A549 (cell line): ENCODE data around the gene ANKRD40. TPM values are rescaled to one million over a fixed set of nuclear protein-coding genes. Genes with fewer than 3 reads are reported as not detected.

ENCODE experiments used
- ATAC-seq, 2 experiments: fragments of 200-7000 bp in 1 of 2; fragments of >200 bp in 1 of 2; cut with Nextera tagmentation in 1 of 2; cut with Tn5 transposase in 1 of 2; 3 replicates each; pipeline versions ENCODE4 v1.8.0 to v1.9.1; 2018 to 2020; ENCODE audit warnings: mild to moderate bottlenecking in 1 of 2, moderate library complexity in 1 of 2
- CTCF ChIA-PET: fragments of 300-600 bp; sonication (Branson Sonifier 250); formaldehyde crosslinking; extraction: SDS; loops from one replicate; lab custom pipeline; 2021; ENCODE audit warnings: antibody characterized with exemption, inconsistent platforms; lab: Yijun Ruan, JAX
- POLR2A ChIA-PET: fragments of 350-600 bp; formaldehyde crosslinking; extraction: SDS; loops from one replicate; lab custom pipeline; 2021; ENCODE audit warnings: antibody characterized with exemption, inconsistent platforms; lab: Yijun Ruan, JAX
- DNase-seq, 2 experiments: peaks; one replicate each; pipeline versions ENCODE4 v3.0.0 to v3.0.0-alpha.2; 2011 to 2016; ENCODE audit warnings: low read depth in 1 of 2, low spot score in 1 of 2
- FAIRE-seq: peaks from 2 replicates; lab custom pipeline; 2011; peaks lifted over from hg19 to GRCh38; lab: Jason Lieb, UNC
- H3K27ac ChIP-seq, 2 experiments: fragments of >200 bp; sonication (Bioruptor Twin); formaldehyde crosslinking; 3 replicates each; pipeline ENCODE4 v1.5.1; 2016 to 2017
- H3K4me1 ChIP-seq: fragments of >200 bp; sonication (Bioruptor Twin); formaldehyde crosslinking; 3 replicates; pipeline ENCODE4 v1.6.1; 2016
- H3K4me2 ChIP-seq: fragments of >200 bp; sonication (Bioruptor Twin); formaldehyde crosslinking; 3 replicates; pipeline ENCODE4 v1.6.1; 2016
- H3K4me3 ChIP-seq: fragments of >200 bp; sonication (Bioruptor Twin); formaldehyde crosslinking; 3 replicates; pipeline ENCODE4 v1.5.1; 2016
- H3K9me3 ChIP-seq: fragments of >200 bp; sonication (Bioruptor Twin); formaldehyde crosslinking; 3 replicates; pipeline ENCODE4 v1.6.1; 2016
- CEBPB ChIP-seq, 2 experiments: fragments of >200 bp in 1 of 2; sonication (Bioruptor Twin) in 1 of 2; formaldehyde crosslinking in 1 of 2; IDR thresholded peaks; 2 replicates each; pipeline ENCODE4 v1.6.1; 2012 to 2016
- CHD2 ChIP-seq: fragments of 150-350 bp; IDR thresholded peaks from 2 replicates; pipeline ENCODE4 v1.6.1; 2014; ENCODE audit warnings: low read length; ENCODE audit not compliant: partially characterized antibody
- ESRRA ChIP-seq: fragments of 150-350 bp; IDR thresholded peaks from 2 replicates; pipeline ENCODE4 v1.6.1; 2014; ENCODE audit warnings: mild to moderate bottlenecking, low read length, borderline replicate concordance
- GATA3 ChIP-seq: IDR thresholded peaks from 2 replicates; pipeline ENCODE4 v1.6.1; 2012; ENCODE audit warnings: borderline replicate concordance
- HEYL ChIP-seq: fragments of 250-450 bp; sonication (Bioruptor Pico); IDR thresholded peaks from 2 replicates; pipeline ENCODE4 v1.8.0; 2021; ENCODE audit warnings: mild to moderate bottlenecking, moderate library complexity
- JUN ChIP-seq, 2 experiments: fragments of >200 bp; sonication (Bioruptor Twin); formaldehyde crosslinking; IDR thresholded peaks; 2 replicates in 1 of 2; 3 replicates in 1 of 2; pipeline ENCODE4 v1.6.1; 2016 to 2017
- JUNB ChIP-seq: fragments of >200 bp; sonication (Bioruptor Twin); formaldehyde crosslinking; IDR thresholded peaks from 2 replicates; pipeline ENCODE4 v1.6.1; 2016
- MAZ ChIP-seq: fragments of 150-350 bp; IDR thresholded peaks from 2 replicates; pipeline ENCODE4 v1.6.1; 2014; ENCODE audit warnings: antibody characterized with exemption, low read depth, low read length, borderline replicate concordance
- MYC ChIP-seq: IDR thresholded peaks from 2 replicates; pipeline ENCODE4 v1.6.1; 2012; ENCODE audit warnings: mild to moderate bottlenecking, inconsistent platforms, low read length, improper control_type of control experiment, borderline replicate concordance
- NFE2L2 ChIP-seq: fragments of 150-350 bp; conservative IDR thresholded peaks from 2 replicates; pipeline ENCODE4 v1.6.1; 2014; ENCODE audit warnings: low read length
- POLR2A ChIP-seq: IDR thresholded peaks from 2 replicates; pipeline ENCODE4 v1.6.1; 2012; ENCODE audit warnings: mild to moderate bottlenecking, low read length
- POLR2AphosphoS2 ChIP-seq: conservative IDR thresholded peaks from 2 replicates; pipeline ENCODE4 v1.6.1; 2012; ENCODE audit warnings: low read length, improper control_type of control experiment, inconsistent platforms
- RAD21 ChIP-seq, 2 experiments: fragments of >200 bp in 1 of 2; sonication (Bioruptor Twin) in 1 of 2; formaldehyde crosslinking in 1 of 2; IDR thresholded peaks in 1 of 2; conservative IDR thresholded peaks in 1 of 2; 2 replicates in 1 of 2; 3 replicates in 1 of 2; pipeline ENCODE4 v1.6.1; 2012 to 2018; ENCODE audit warnings: inconsistent platforms in 1 of 2
- RFX5 ChIP-seq: fragments of 450-650 bp; IDR thresholded peaks from 2 replicates; pipeline ENCODE4 v1.7.1; 2014; ENCODE audit warnings: antibody characterized with exemption, mild to moderate bottlenecking, moderate library complexity
- RNF2 ChIP-seq: fragments of 200-600 bp; sonication (generic); IDR thresholded peaks from 2 replicates; pipeline ENCODE4 v1.6.1; 2016; ENCODE audit warnings: low read depth, mild to moderate bottlenecking, antibody characterized with exemption, moderate library complexity, borderline replicate concordance
- SREBF2 ChIP-seq: fragments of 450-650 bp; IDR thresholded peaks from 2 replicates; pipeline ENCODE4 v1.6.1; 2014; ENCODE audit warnings: mild to moderate bottlenecking, moderate library complexity
- ZC3H11A ChIP-seq: fragments of 450-650 bp; IDR thresholded peaks from 2 replicates; pipeline ENCODE4 v1.6.1; 2014; ENCODE audit warnings: antibody characterized with exemption, mild to moderate bottlenecking
- WGBS: methylation state at CpG from one replicate; pipeline ENCODE4 v1.1.6; 2017; ENCODE audit errors: missing lambda C conversion rate; 5-methylcytosine and 5-hydroxymethylcytosine counted together
- polyA plus RNA-seq, 4 experiments: library from polyadenylated mRNA; depleted of rRNA in 3 of 4; stranded (reverse); fragments of >200 nt; fragmentation: RNase III in 1 of 4; extraction: RNeasy Plus Mini Kit Qiagen cat#74134 plus additional on column Dnase treatment in 1 of 4; gene quantifications; 2 replicates in 3 of 4; 3 replicates in 1 of 4; pipeline ENCODE4 v1.2.3, GENCODE V29; 2011 to 2017
- TF ChIP-seq, protein P1 (sequence below): fragments of 150-350 bp; IDR thresholded peaks from 2 replicates; pipeline ENCODE4 v1.6.1; 2014; ENCODE audit warnings: low read depth, mild to moderate bottlenecking, low read length
- TF ChIP-seq, protein P2 (sequence below): fragments of >200 bp; sonication (Bioruptor Twin); formaldehyde crosslinking; IDR thresholded peaks from 2 replicates; pipeline ENCODE4 v1.6.1; 2016
- TF ChIP-seq, protein P3 (sequence below): fragments of 200-600 bp; sonication (generic); IDR thresholded peaks from 2 replicates; pipeline ENCODE4 v1.6.1; 2016; ENCODE audit warnings: antibody characterized with exemption, mild to moderate bottlenecking, moderate library complexity

ANKRD40 gene
- polyA plus RNA-seq, 2 of the 4 experiments (the other 2 are of a cell fraction) = 50.1 to 84.3 TPM

DNA sequence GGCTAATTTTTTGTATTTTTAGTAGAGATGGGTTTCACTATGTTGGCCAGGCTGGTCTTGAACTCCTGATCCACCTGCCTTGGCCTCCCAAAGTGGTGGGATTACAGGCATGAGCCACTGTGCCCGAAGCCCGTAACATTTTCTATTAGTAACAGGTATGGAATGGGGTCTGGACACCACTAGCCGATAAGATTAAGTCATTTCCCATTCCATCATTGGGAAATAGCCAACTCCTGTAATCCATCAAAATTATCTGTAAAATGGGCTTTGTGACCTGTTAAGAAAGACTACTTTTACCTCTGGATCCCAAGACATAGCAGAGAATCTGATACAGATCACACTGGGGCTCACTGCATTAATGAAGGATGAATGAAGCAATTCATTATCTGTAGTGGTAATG lies 7.8 kb upstream of the ANKRD40 start:
- ChIA-PET POLR2A (no interaction called here), CTCF (interaction anchor here (1.3 to 4.9 kb wide), 3 partner anchors 20 to 232 kb away, joined by 3 to 40 read pairs (median 10); no protein-coding TSS in a partner anchor)
- 81% methylated on average over 3 of the region's 3 CpGs for WGBS

DNA sequence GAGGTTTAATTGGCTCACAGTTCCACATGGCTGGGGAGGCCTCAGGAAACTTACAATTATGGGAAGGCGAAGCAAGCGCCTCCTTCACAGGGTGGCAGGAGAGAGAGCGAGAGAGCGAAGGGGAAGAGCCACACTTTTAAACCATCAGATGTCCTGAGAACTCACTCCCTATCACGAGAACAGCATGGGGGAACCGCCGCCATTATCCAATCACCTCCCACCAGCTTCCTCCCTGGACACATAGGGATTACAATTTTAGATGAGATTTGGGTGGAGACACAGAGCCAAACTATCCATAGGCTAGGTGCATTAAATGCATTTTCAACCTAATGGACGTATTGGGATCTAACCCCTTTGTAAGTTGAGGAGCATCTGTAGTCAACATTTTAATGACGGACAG lies 4.9 kb upstream of the ANKRD40 start:
- FAIRE-seq = no peak
- Histone ChIP-seq H3K4me1 (peaks cover 16% of the 10 kb centered on the region), H3K4me2 (no peak overlapping the region), H3K9me3 (no peaks in the 10 kb centered on the region), H3K4me3 (no peak overlapping the region), H3K27ac (no peak overlapping the region)
- no peak for DNase-seq
- ATAC-seq = no peak
- ChIA-PET POLR2A (no interaction called here), CTCF (interaction anchor here (0.8 to 4.9 kb wide), 7 partner anchors 14 to 165 kb away, joined by 3 to 40 read pairs (median 4); no protein-coding TSS in a partner anchor)
- 85% methylated on average over 9 of the region's 9 CpGs for WGBS
- TF ChIP-seq CHD2 (no peak), RAD21 (conservative IDR thresholded peaks at IDR 0.05 in 1 of 2, IDR thresholded peaks at IDR 0.05 in 1 of 2) (no peak), ZC3H11A (no peak)

More for the DNA sequence above, 7.8 kb upstream of the ANKRD40 start:
- Histone ChIP-seq H3K4me3 (no peak overlapping the region), H3K4me1 (peaks cover 4% of the 10 kb centered on the region; the same call in 1 of the 3 replicates)
- no peak for ATAC-seq
- TF ChIP-seq SREBF2 (no peak), JUN (IDR thresholded peaks at IDR 0.05) (no peak), POLR2A (no peak), RAD21 (conservative IDR thresholded peaks at IDR 0.05 in 1 of 2, IDR thresholded peaks at IDR 0.05 in 1 of 2) (no peak), ESRRA (no peak), GATA3 (no peak), MAZ (no peak)
- TF ChIP-seq, all 56 proteins: peak for 0
- no peak overlapping the region for H3K4me2 ChIP-seq
- FAIRE-seq (no peak), DNase-seq (no peak)
- no peaks in the 10 kb centered on the region for H3K9me3 ChIP-seq
- H3K27ac ChIP-seq = no peak overlapping the region

DNA sequence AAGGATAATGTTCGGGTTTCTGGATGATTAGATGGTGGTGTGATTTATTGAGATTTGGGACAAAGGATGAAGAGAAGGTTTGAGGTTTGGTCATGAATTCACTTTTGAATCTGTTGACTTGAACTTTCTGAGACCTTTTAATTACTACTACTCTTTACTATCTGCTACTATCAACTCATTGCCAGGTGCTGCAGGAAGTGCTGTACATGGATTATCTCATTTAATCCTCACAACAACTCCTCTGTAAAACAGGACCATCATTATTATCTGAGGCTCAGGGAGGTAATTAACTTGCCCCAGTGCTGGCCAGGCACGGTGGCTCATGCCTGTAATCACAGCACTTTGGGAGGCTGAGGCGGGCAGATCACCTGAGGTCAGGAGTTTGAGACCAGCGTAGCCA lies 2.9 kb upstream of the ANKRD40 start:
- H3K4me1 ChIP-seq = peaks cover 21% of the 10 kb centered on the region
- H3K9me3 ChIP-seq = no peaks in the 10 kb centered on the region
- WGBS = 82% methylated on average over 4 of the region's 4 CpGs
- POLR2A ChIA-PET = no interaction called here
- CTCF ChIA-PET = no interaction called here
- TF ChIP-seq RFX5 = no peak
- TF ChIP-seq, protein P1, sequence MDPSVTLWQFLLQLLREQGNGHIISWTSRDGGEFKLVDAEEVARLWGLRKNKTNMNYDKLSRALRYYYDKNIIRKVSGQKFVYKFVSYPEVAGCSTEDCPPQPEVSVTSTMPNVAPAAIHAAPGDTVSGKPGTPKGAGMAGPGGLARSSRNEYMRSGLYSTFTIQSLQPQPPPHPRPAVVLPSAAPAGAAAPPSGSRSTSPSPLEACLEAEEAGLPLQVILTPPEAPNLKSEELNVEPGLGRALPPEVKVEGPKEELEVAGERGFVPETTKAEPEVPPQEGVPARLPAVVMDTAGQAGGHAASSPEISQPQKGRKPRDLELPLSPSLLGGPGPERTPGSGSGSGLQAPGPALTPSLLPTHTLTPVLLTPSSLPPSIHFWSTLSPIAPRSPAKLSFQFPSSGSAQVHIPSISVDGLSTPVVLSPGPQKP = no peak
- TF ChIP-seq, protein P2, sequence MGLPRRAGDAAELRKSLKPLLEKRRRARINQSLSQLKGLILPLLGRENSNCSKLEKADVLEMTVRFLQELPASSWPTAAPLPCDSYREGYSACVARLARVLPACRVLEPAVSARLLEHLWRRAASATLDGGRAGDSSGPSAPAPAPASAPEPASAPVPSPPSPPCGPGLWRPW = no peak
- no peak for TF ChIP-seq JUN (IDR thresholded peaks at IDR 0.05)
- no peak overlapping the region for H3K4me2 ChIP-seq
- no peak for FAIRE-seq
- ATAC-seq = no peak
- H3K4me3 ChIP-seq = no peak overlapping the region
- DNase-seq = no peak
- no peak overlapping the region for H3K27ac ChIP-seq

DNA sequence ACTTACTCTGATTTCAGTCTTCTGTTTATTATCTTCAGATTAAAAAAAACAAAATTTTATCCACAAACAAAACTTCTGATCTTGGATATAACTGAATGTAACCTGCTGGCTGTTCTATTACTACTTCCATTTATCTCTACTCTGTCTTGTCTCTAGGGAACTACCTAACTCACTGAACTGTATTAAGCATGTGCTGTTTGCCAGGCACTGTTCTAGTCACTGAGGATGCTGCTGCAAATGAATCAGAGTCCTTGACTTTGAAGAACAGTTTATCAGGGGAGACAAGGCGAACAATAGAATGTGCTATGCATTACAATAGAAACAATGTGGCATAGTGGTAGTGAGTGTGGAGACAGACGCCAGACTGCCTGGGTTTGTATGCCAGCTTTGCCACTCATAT lies 2.3 kb upstream of the ANKRD40 start:
- TF ChIP-seq CEBPB (IDR thresholded peaks at IDR 0.05) = no peak
- TF ChIP-seq ZC3H11A = no peak
- TF ChIP-seq JUNB = no peak; the same call in 1 of the 2 replicates
- TF ChIP-seq, protein P3, sequence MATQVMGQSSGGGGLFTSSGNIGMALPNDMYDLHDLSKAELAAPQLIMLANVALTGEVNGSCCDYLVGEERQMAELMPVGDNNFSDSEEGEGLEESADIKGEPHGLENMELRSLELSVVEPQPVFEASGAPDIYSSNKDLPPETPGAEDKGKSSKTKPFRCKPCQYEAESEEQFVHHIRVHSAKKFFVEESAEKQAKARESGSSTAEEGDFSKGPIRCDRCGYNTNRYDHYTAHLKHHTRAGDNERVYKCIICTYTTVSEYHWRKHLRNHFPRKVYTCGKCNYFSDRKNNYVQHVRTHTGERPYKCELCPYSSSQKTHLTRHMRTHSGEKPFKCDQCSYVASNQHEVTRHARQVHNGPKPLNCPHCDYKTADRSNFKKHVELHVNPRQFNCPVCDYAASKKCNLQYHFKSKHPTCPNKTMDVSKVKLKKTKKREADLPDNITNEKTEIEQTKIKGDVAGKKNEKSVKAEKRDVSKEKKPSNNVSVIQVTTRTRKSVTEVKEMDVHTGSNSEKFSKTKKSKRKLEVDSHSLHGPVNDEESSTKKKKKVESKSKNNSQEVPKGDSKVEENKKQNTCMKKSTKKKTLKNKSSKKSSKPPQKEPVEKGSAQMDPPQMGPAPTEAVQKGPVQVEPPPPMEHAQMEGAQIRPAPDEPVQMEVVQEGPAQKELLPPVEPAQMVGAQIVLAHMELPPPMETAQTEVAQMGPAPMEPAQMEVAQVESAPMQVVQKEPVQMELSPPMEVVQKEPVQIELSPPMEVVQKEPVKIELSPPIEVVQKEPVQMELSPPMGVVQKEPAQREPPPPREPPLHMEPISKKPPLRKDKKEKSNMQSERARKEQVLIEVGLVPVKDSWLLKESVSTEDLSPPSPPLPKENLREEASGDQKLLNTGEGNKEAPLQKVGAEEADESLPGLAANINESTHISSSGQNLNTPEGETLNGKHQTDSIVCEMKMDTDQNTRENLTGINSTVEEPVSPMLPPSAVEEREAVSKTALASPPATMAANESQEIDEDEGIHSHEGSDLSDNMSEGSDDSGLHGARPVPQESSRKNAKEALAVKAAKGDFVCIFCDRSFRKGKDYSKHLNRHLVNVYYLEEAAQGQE = no peak
- TF ChIP-seq ESRRA = no peak
- TF ChIP-seq HEYL (CRISPR knock-in tag) = no peak
- TF ChIP-seq MYC = no peak
- no peak for TF ChIP-seq RNF2
- no peak for TF ChIP-seq NFE2L2
- TF ChIP-seq POLR2AphosphoS2 = no peak
- no peak for TF ChIP-seq RFX5
- Histone ChIP-seq H3K4me1 (peaks cover 21% of the 10 kb centered on the region), H3K4me3 (no peak overlapping the region), H3K9me3 (no peaks in the 10 kb centered on the region), H3K4me2 (no peak overlapping the region), H3K27ac (no peak overlapping the region)
- FAIRE-seq (no peak), ATAC-seq (no peak), DNase-seq (no peak)
- CTCF ChIA-PET = no interaction called here
- POLR2A ChIA-PET = no interaction called here
- 89% methylated on average over 2 of the region's 2 CpGs for WGBS
